H9 (cell line): ENCODE results near the gene NKAPD1. TPM values are rescaled to one million over a fixed set of nuclear protein-coding genes. Genes with fewer than 3 reads are reported as not detected.

Source experiments
- DNase-seq: peaks from one replicate; pipeline ENCODE4 v3.0.0-alpha.2; 2017
- H2AFZ ChIP-seq: one replicate; pipeline ENCODE4 v1.6.1; 2013; ENCODE audit warnings: mild to moderate bottlenecking, low read length, control low read depth, moderate library complexity
- H2AK5ac ChIP-seq: 2 replicates; pipeline ENCODE4 v1.6.1; 2013; ENCODE audit warnings: low read length, control low read depth, mixed read lengths; ENCODE audit not compliant: insufficient read length
- H2BK120ac ChIP-seq: one replicate; pipeline ENCODE4 v1.6.1; 2013; ENCODE audit warnings: low read depth, mild to moderate bottlenecking, low read length, control low read depth, inconsistent platforms; ENCODE audit not compliant: poor library complexity, severe bottlenecking
- H2BK12ac ChIP-seq: 2 replicates; pipeline ENCODE4 v1.6.1; 2013; ENCODE audit warnings: low read length, control low read depth, mixed read lengths, low read depth; ENCODE audit not compliant: insufficient read length
- H2BK15ac ChIP-seq: 2 replicates; pipeline ENCODE4 v1.6.1; 2013; ENCODE audit warnings: low read depth, low read length, control low read depth
- H2BK20ac ChIP-seq: one replicate; pipeline ENCODE4 v1.6.1; 2013; ENCODE audit warnings: low read depth, mild to moderate bottlenecking, low read length, control low read depth, inconsistent platforms; ENCODE audit not compliant: poor library complexity, severe bottlenecking
- H2BK5ac ChIP-seq: 2 replicates; pipeline ENCODE4 v1.6.1; 2013; ENCODE audit warnings: low read length, control low read depth, mixed read lengths; ENCODE audit not compliant: insufficient read length
- H3K14ac ChIP-seq: 2 replicates; pipeline ENCODE4 v1.6.1; 2013; ENCODE audit warnings: low read length, control low read depth; ENCODE audit not compliant: insufficient read depth
- H3K18ac ChIP-seq: 2 replicates; pipeline ENCODE4 v1.6.1; 2013; ENCODE audit warnings: low read depth, mild to moderate bottlenecking, mixed read lengths, low read length, control low read depth; ENCODE audit not compliant: insufficient read length
- H3K23ac ChIP-seq: 2 replicates; pipeline ENCODE4 v1.6.1; 2013; ENCODE audit warnings: low read length, control low read depth, mixed read lengths, low read depth; ENCODE audit not compliant: insufficient read length
- H3K23me2 ChIP-seq: 2 replicates; pipeline ENCODE4 v1.6.1; 2013; ENCODE audit warnings: low read depth, mild to moderate bottlenecking, mixed read lengths, low read length, control low read depth; ENCODE audit not compliant: insufficient read length, poor library complexity, severe bottlenecking
- H3K27ac ChIP-seq: 2 replicates; pipeline ENCODE4 v1.5.1; 2013; ENCODE audit warnings: low read length, control low read depth, mixed read lengths, low read depth; ENCODE audit not compliant: insufficient read length
- H3K27me3 ChIP-seq: 2 replicates; pipeline ENCODE4 v1.6.1; 2013; ENCODE audit warnings: low read length, control low read depth, inconsistent platforms; ENCODE audit not compliant: insufficient read depth
- H3K4ac ChIP-seq: 2 replicates; pipeline ENCODE4 v1.6.1; 2013; ENCODE audit warnings: low read depth, mild to moderate bottlenecking, control low read depth, inconsistent platforms, low read length, moderate library complexity
- H3K4me1 ChIP-seq: 2 replicates; pipeline ENCODE4 v1.6.1; 2013; ENCODE audit warnings: low read length, control low read depth, inconsistent platforms; ENCODE audit not compliant: insufficient read depth
- H3K4me2 ChIP-seq: 2 replicates; pipeline ENCODE4 v1.6.1; 2013; ENCODE audit warnings: low read length, control low read depth, mixed read lengths; ENCODE audit not compliant: insufficient read length, insufficient read depth
- H3K56ac ChIP-seq: 2 replicates; pipeline ENCODE4 v1.6.1; 2013; ENCODE audit warnings: low read depth, mild to moderate bottlenecking, mixed read lengths, low read length, control low read depth; ENCODE audit not compliant: insufficient read length
- H3K79me1 ChIP-seq: 2 replicates; pipeline ENCODE4 v1.6.1; 2013; ENCODE audit warnings: low read depth, mild to moderate bottlenecking, moderate library complexity, low read length, control low read depth, inconsistent platforms; ENCODE audit not compliant: insufficient read depth, poor library complexity, severe bottlenecking
- H3K79me2 ChIP-seq: 2 replicates; pipeline ENCODE4 v1.6.1; 2013; ENCODE audit warnings: low read length, control low read depth, inconsistent platforms; ENCODE audit not compliant: insufficient read depth
- H3K9ac ChIP-seq: 2 replicates; pipeline ENCODE4 v1.6.1; 2013; ENCODE audit warnings: low read length, control low read depth, mixed read lengths; ENCODE audit not compliant: insufficient read length; ENCODE audit errors: extremely low read depth
- H3K9me3 ChIP-seq: one replicate; pipeline ENCODE4 v1.6.1; 2013; ENCODE audit warnings: low read depth, low read length, inconsistent platforms; ENCODE audit not compliant: control insufficient read depth
- H3T11ph ChIP-seq: one replicate; pipeline ENCODE4 v1.6.1; 2013; ENCODE audit warnings: mild to moderate bottlenecking, low read length, control low read depth, inconsistent platforms
- H4K20me1 ChIP-seq: one replicate; pipeline ENCODE4 v1.6.1; 2013; ENCODE audit not compliant: control insufficient read depth, insufficient read length, insufficient read depth
- H4K5ac ChIP-seq: 2 replicates; pipeline ENCODE4 v1.6.1; 2013; ENCODE audit warnings: low read depth, mild to moderate bottlenecking, mixed read lengths, low read length, control low read depth; ENCODE audit not compliant: insufficient read length
- H4K8ac ChIP-seq: replicated peaks from 2 replicates; pipeline ENCODE4 v1.6.1; 2013; ENCODE audit warnings: low read length, control low read depth, mixed read lengths, low read depth; ENCODE audit not compliant: insufficient read length
- H4K91ac ChIP-seq: 2 replicates; pipeline ENCODE4 v1.6.1; 2013; ENCODE audit warnings: low read depth, mild to moderate bottlenecking, moderate library complexity, mixed read lengths, low read length, control low read depth; ENCODE audit not compliant: insufficient read length
- H3K27ac Mint-ChIP-seq, 3 experiments: 2 replicates in 2 of 3; 3 replicates in 1 of 3; pipeline ENCODE4 v1.8.0; 2020 to 2021; ENCODE audit warnings: mixed read lengths in 3 of 3, mild to moderate bottlenecking in 1 of 3, moderate library complexity in 1 of 3
- H3K27me3 Mint-ChIP-seq: 2 replicates; pipeline ENCODE4 v1.8.0; 2021; ENCODE audit warnings: low read depth, mild to moderate bottlenecking, moderate library complexity, mixed read lengths
- H3K36me3 Mint-ChIP-seq, 3 experiments: 2 replicates in 2 of 3; 3 replicates in 1 of 3; pipeline ENCODE4 v1.8.0; 2020 to 2021; ENCODE audit warnings: low read depth in 3 of 3, mixed read lengths in 3 of 3; ENCODE audit not compliant: insufficient read depth in 1 of 3
- H3K4me1 Mint-ChIP-seq, 2 experiments: 2 replicates each; pipeline ENCODE4 v1.8.0; 2020; ENCODE audit warnings: mixed read lengths in 2 of 2
- H3K4me3 Mint-ChIP-seq, 2 experiments: 2 replicates in 1 of 2; 3 replicates in 1 of 2; pipeline ENCODE4 v1.8.0; 2020 to 2021; ENCODE audit warnings: mild to moderate bottlenecking in 2 of 2, mixed read lengths in 2 of 2, moderate library complexity in 1 of 2
- H3K9me3 Mint-ChIP-seq, 2 experiments: 2 replicates in 1 of 2; 3 replicates in 1 of 2; pipeline ENCODE4 v1.8.0; 2020; ENCODE audit warnings: mild to moderate bottlenecking in 2 of 2, mixed read lengths in 2 of 2, moderate library complexity in 1 of 2
- CTCF ChIP-seq: fragments of 200-600 bp; sonication (generic); conservative IDR thresholded peaks from 3 replicates; pipeline ENCODE4 v1.8.0; 2021; ENCODE audit warnings: antibody characterized with exemption, mild to moderate bottlenecking
- WGBS: extraction: QIAGEN DNeasy Blood & Tissue Kit; methylation state at CpG from one replicate; pipeline ENCODE4 v1.1.7; 2013; ENCODE audit warnings: missing lambda C conversion rate, low lambda C conversion rate, mixed read lengths; ENCODE audit not compliant: insufficient read length; ENCODE audit errors: extremely low coverage; 5-methylcytosine and 5-hydroxymethylcytosine counted together
- total RNA-seq: library from RNA; stranded (reverse); gene quantifications from 2 replicates; pipeline ENCODE4 v1.2.1, GENCODE V29; 2021

Gene NKAPD1
- total RNA-seq, 1 experiment from 2014 or later, result 25.9 TPM

- Mint-ChIP-seq H3K27ac (peak overlapping the region in 1 of 3 experiments; percentile 84; a peak in 2 of 7 replicates), H3K27me3 (peaks cover 2% of the 10 kb centered on the region; the same call in 1 of the 2 replicates), H3K36me3 (peaks cover 5 to 81% (median 59%) of the 10 kb centered on the region in 3 experiments; a peak in 5 of 7 replicates), H3K9me3 (peaks cover 0 to 4% of the 10 kb centered on the region in 2 experiments; a peak in 2 of 5 replicates), H3K4me3 (no peak overlapping the region), H3K4me1 (peaks cover 14 to 17% of the 10 kb centered on the region in 2 experiments)
- Histone ChIP-seq H3K14ac (no peak overlapping the region), H2BK20ac (no peak overlapping the region), H3T11ph (no peak overlapping the region), H2AFZ (no peak overlapping the region), H4K5ac (no peak overlapping the region), H3K27me3 (no peaks in the 10 kb centered on the region), H2AK5ac (no peak overlapping the region), H3K23ac (no peak overlapping the region), H3K27ac (no peak overlapping the region), H3K79me1 (no peaks in the 10 kb centered on the region), H4K91ac (no peak overlapping the region), H4K20me1 (no peaks in the 10 kb centered on the region), H3K23me2 (peaks cover 5% of the 10 kb centered on the region), H4K8ac (no peak overlapping the region), H3K56ac (no peak overlapping the region), H3K9me3 (no peaks in the 10 kb centered on the region), H3K4me1 (no peaks in the 10 kb centered on the region), H2BK15ac (no peak overlapping the region), H2BK120ac (no peak overlapping the region), H2BK5ac (no peak overlapping the region), H3K79me2 (peaks cover 13% of the 10 kb centered on the region; the same call in 1 of the 2 replicates), H3K18ac (no peak overlapping the region), H3K9ac (no peak overlapping the region), H3K4me2 (no peak overlapping the region), H2BK12ac (no peak overlapping the region), H3K4ac (no peak overlapping the region)
- no peak for TF ChIP-seq CTCF
- DNase-seq, result no peak
- WGBS, result no CpG with 5 or more reads among the region's 4 CpGs
Measured at GRCh38 chr11:112082729-112083128, 8.6 kb downstream of the NKAPD1 start.
